ENCODE measurements around the gene EQTN. TPM values are rescaled to one million over a fixed set of nuclear protein-coding genes. Genes with fewer than 3 reads are reported as not detected.
A peak's percentile ranks its signal among the peaks of the same experiment; 100 is the strongest.
"Not testable (repeated sequence)": the region's sequence is repeated elsewhere in the genome, so short reads cannot be mapped to it uniquely, and the experiment has no call there.

The EQTN gene
- total RNA-seq, 1 donor from 2014 or later, result 0.32 TPM

DNA sequence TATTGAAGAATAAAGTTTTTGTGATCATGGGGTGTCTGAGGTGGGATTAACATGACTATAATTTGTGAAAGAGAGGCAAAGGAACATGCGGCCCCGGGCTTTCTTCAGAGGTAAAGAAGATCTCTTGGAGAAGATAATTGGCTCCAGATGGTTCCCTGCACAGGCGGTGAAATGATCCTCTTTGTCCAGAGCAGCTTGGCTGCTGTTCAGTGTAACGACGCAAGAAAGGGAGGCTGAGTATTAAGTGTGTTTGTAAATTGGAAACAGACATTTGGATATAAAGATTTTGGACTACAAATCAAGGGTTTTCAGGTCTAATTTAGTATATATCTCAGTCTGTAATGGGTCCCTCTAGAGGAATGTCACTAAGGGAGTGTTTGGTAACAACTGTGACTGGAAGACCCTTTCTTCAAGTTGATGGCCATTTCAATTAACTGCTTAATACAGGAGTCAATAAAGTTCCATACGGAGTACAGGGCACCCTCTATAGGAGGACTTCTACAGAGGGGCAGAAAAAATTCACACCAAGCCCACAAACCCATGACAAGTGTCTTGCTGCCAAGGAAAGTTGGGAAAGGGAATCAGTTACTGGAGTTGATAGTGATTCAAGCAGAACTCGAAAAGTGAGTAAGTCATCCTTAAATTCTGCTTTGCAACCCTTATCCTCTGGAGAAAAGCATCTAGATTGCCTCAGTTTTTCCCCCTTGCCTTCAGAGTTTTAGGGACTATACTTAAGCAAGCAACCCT, 4.1 kb downstream of the EQTN start:
- no peak for DNase-seq (ENCODE audit: low spot score)

DNA sequence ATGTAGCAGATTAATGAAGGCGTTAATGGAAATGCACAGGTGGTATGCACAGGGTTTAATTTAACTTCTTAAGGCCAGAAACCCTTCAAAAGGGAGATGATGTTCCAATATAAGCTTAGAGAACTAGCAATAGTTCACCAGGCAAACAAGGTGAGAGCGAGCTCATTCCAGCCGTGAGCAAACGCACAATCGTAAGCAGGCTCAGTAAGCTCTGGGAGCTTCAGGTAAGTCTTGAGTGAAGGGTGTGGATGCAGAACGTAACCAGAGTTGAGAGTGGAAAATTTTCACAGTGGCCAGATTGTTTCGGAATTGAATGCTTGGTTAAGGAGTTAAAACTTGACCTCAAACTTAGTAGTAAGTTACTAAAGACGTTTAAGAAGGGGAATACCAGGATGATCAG, 5.7 kb downstream of the EQTN start:
- DNase-seq (ENCODE audit: low spot score), result no peak

- no peak for DNase-seq (ENCODE audit: low spot score)
Observed at GRCh38 chr9:27282269-27282668, 14.7 kb downstream of the EQTN start.

DNA sequence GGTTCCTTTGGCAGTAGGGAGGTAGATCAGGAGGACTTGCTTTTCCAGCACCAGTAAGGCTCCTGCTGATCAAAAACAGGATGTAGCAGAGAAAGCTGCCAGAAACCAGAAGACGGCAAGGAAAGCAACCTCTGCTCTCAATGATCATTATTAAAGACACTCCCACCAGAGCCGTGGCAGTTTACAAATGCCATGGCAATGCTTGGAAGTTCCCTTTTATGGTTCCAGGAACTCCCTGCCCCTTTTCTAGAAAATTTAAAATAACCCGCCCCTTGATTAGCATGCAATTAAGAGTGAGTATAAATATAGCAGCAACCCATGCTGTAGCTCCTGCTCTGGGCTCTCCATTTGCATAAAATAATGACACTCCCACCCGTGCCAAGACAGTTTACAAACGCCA, 16.1 kb downstream of the EQTN start:
- no peak for DNase-seq (ENCODE audit: low spot score)

DNA sequence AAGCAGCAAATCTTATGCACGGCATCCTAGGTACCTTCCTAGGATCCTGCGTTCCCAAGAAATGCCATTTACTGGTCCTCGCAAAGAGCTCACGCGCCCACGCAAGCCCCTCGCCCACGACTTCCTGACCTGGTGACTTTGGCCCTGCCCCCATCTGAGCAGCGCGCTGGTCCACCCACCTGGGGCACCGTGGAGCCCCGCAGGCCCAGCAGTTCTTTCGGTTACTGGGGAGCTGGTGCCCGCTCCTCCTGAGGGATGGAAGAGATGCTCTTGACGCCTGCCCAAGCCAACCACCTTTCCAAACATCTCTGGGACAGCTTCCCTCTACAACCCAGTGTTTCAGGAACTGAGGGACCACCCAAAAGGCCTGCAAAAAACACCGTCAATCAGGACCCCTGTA, 16.7 kb downstream of the EQTN start:
- DNase-seq (ENCODE audit: low spot score), result no peak

DNA sequence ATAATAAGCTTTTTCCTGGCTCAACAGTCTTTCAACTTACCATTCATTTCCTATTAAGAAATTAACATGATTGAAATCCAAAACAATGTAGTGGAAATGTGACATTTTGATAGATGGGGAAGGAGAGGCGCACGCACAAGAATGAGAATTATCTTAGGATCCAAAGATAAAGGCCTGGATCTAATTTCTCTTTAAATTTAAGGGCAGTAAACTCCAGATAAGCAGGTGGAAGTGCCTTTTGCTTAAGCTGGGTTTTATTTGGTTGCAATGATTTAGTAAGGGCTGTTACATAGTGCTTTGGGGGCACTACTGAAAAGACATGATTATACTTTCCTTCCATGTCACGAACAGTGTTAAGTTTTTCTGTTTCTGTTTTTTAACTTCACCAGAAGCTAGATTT, 17.3 kb downstream of the EQTN start:
- no peak for DNase-seq (ENCODE audit: low spot score)

DNA sequence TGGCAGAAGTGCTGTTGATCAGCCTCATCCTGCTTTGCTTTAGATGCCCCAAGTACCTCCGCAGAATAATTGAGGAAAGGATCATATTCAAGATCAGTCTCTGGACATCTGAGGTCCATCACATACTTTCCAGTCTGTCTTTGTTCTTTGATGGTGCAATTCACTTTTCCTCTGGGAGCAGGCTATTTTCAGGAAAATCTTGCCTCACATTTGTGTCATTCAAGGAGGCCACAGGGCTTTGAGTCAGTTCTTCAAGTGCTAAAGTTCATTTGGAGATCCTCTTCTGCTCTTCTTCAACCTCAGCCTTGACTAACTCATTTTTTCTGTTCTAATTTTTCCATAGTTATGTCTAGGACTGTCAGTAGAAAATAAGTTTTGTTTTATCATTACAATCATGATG, 18.6 kb downstream of the EQTN start:
- no peak for DNase-seq (ENCODE audit: low spot score)

- DNase-seq (ENCODE audit: low spot score), result no peak
Observed at GRCh38 chr9:27276193-27277030, 20.5 kb downstream of the EQTN start.

DNA sequence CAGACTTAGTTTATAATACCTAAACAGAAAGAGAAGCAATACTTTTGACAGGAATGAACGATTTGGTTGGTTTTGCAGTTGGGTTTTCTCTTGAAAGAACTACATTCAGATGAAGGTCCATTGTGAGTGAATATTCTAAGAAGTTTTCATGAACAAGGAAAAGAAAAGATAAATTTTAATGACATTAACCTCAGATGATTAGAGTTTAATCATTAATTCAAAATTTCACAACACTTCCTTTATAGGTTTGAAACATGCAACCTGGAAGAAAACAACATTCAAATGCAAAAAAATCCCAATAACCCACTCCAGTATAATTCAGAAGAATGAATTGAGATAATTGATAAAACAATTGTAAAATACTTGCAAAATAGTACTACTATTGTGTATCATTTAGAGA, 23.8 kb downstream of the EQTN start:
- DNase-seq (ENCODE audit: low spot score), result no peak

DNA sequence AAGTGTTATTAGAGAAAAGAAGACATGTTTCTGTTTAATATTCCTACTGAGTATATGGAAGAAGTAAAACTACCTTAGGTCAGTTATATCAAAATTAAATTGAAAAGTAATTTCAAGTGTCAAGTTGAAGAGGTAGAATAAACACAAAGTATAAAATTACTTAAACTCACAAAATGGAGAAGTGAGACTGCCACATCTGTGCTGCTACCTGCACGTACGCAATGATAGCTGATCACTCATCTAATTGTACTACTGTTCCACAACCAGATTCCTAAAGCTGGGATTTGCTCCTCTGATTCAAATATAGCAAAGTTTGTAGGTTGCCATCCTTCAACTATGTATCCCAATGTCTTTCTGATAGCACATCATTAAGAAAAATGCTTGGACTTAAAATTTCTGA, 24.8 kb downstream of the EQTN start:
- no peak for DNase-seq (ENCODE audit: low spot score)

- no peak for DNase-seq (ENCODE audit: low spot score)
Observed at GRCh38 chr9:27261517-27262211, 35.3 kb downstream of the EQTN start.

GRCh38 chr9:27260789-27261516, 36.0 kb downstream of the EQTN start:
- no peak for DNase-seq (ENCODE audit: low spot score)

GRCh38 chr9:27258662-27259061, 38.3 kb downstream of the EQTN start:
- no peak for DNase-seq (ENCODE audit: low spot score)

DNA sequence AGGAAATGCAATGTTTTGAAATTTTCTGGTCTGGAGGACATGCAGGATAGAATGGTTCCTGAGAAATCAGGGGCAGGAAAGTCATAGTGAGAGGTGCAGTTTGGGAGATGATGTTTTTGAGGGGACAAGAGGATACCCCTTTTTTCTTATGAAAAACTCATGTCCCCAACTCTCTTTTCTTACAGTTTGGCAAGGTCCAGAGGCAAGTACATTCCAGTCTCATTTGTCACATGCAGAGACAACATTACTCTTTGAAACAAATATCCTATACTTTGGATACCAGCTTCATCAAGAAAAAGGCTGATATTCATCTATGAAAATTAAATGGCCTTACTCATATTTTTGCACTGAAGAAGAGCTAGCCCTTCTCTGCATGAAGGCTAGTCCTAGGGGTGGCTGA, 48.2 kb downstream of the EQTN start:
- no peak for DNase-seq (ENCODE audit: low spot score)

DNA sequence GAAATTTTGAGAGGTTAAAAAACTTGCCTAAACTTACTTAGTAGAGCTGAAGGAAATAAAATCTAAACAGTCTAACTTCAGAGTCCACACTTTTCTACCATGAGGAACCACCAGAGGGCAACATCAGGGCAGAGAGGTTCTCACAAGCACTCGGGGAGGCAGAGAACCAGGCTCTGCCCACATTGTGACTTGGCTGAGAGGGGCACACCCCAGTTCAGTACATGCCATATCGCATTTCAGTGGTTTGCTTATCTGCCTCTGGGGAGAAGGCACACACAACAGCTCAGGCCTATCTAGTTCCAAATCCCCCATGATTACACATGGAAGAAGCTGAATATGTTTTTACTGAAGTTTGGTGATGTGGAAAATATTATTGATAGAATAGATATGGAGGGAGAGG, 49.2 kb downstream of the EQTN start:
- DNase-seq (ENCODE audit: low spot score), result peak; percentile 32

GRCh38 chr9:27239648-27240047, 57.3 kb downstream of the EQTN start:
- not testable (repeated sequence) for DNase-seq (ENCODE audit: low spot score)

Other genes starting within 250 kb of the EQTN start
- 8.1 TPM for gene TEK, start 187.9 kb downstream of the EQTN start, total RNA-seq
- gene IFNK, start 227.1 kb upstream of the EQTN start, total RNA-seq, result not detected
- 19.3 TPM for gene MOB3B, start 232.7 kb upstream of the EQTN start, total RNA-seq

Measured in mucosa of gallbladder (tissue), 1 donor.